HT-29 (cell line): ENCODE data around the gene CACNA1I. TPM values are rescaled to one million over a fixed set of nuclear protein-coding genes. Genes with fewer than 3 reads are reported as not detected.

Experiments used
- DNase-seq: peaks from one replicate; pipeline ENCODE4 v3.0.0-alpha.2; 2015; ENCODE audit warnings: low spot score
- total RNA-seq: library from RNA; depleted of rRNA; stranded (reverse); fragments of >200 nt; shearing (Covaris generic); gene quantifications from 2 replicates; pipeline ENCODE4 v1.2.3, GENCODE V29; 2014

Gene CACNA1I
- total RNA-seq, 1 experiment from 2014 or later, result 0.03 TPM

- DNase-seq, result no peak
Measured at GRCh38 chr22:39535357-39535725, 35.2 kb upstream of the CACNA1I start.

DNA sequence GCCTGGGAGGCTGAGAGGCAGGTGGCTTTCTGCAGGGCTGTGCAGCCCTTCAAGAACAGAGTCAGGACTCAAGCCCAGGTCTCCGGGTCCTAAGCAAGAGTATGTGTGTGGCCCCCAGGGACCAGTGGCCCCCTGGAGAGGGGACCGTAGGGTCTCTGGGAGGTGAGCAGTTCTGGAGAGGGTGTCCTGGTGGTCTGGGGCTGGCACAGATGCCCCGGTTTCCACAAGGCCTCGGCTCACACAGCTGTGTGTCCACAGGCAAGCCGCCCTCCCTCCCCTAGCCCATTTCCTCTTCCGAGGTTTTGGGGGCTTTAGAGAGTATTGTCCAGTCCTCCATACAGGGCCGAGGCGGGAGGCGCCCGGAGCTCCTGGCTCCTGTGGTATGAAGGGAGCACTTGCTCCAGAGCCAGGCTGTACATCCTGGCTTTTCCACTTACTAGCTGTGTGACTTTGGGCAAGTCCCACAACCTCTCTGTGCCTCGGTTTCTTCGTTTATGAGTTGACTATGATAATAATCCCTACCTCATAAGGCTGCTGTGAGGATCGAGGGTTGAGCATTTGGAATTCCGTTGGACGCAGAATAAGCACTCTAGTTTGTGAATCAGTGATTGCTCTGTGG is 34.6 kb upstream of the CACNA1I start:
- DNase-seq, result no peak

GRCh38 chr22:39536711-39537110 is 33.8 kb upstream of the CACNA1I start:
- DNase-seq, result no peak

GRCh38 chr22:39537975-39538374 is 32.6 kb upstream of the CACNA1I start:
- no peak for DNase-seq

DNA sequence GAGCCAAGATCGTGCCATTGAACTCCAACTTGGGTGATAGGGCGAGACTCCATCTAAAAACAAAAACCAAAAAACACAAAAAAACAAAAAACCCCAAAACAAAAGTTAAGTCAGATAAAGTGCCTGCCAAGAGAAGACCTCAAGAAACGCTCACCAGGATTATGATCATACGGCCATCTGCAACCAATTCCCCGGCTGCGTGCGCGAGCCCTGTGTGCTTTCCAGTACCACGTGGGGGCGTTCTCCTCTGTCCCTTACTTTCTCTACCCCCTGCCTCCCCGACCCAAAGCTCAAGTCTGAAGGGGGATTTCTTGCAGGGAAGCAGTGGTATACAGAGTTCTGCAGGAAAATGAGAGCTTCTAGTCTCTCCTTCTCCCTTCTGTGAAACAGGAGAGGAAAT is 27.5 kb upstream of the CACNA1I start:
- no peak for DNase-seq

DNA sequence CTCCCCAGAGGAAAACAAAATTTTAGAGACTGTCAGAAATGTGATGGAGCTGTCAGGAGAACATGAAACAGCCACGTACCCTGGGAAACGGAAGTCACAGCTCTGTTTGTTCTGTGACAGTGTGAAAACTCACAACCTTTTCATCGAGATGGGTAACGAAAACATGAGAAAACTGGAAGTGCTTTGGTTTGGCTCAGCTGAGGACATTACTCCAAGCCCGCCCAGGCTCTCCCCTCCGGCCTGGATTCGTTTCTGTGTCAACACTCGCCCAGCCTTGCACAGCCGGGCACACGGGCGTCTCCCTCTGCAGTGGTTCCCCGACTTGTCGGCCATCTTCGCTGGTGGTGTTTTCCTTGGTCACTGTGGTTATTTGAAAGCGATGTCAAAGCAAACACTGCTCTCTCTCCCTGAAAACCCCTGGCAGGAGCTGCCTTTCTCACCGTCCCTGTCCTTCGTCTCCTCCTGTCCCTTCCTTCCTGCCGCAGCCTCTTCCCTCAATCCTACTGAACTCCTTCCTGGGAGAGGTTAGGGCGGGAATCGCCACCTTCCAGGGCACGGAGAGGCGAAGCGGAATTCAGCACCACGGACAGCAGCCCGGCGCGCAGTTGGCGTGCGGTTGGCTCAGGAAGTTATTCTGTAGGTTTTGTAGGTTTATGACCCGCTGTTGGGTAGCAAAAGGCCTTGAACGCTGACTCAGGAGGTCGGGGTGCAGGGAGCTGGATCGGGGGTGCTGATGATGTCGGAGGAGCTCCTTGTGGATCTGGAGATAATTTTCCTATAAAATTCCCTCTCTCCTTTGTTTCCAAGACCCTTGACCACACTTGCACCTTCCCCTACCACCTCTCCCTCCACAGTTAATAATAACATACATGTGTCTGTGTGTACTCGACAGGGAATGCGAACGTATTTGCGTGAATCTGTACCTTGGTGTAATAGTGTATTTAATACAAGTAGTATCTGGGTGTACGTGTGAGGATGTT is 24.9 kb upstream of the CACNA1I start:
- peak; percentile 57 for DNase-seq

GRCh38 chr22:39546889-39547586 is 23.5 kb upstream of the CACNA1I start:
- no peak for DNase-seq

- DNase-seq, result no peak
Measured at GRCh38 chr22:39547587-39547947, 23.0 kb upstream of the CACNA1I start.

DNA sequence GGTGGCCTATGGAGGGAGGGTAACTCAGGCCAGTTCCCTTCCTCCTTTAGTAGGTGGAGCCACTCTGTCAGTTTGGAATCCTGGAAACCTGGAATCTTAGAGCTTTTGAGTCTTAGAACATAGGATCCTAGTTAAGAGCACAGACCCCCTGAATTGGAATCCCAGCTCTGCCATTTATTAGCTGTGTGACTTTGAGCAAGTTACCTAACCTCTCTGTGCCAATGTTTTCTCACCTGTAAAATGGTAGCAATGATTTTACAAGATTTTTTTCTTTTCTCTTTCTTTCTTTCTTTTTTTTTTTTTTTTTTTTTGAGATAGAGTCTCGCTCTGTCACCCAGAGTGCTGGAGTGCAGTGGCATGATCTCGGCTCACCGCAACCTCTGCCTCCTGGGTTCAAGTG is 17.1 kb upstream of the CACNA1I start:
- DNase-seq, result no peak

GRCh38 chr22:39554151-39554550 is 16.4 kb upstream of the CACNA1I start:
- no peak for DNase-seq

- DNase-seq, result no peak
Measured at GRCh38 chr22:39556970-39557841, 13.3 kb upstream of the CACNA1I start.

GRCh38 chr22:39558254-39558727 is 12.3 kb upstream of the CACNA1I start:
- no peak for DNase-seq

DNA sequence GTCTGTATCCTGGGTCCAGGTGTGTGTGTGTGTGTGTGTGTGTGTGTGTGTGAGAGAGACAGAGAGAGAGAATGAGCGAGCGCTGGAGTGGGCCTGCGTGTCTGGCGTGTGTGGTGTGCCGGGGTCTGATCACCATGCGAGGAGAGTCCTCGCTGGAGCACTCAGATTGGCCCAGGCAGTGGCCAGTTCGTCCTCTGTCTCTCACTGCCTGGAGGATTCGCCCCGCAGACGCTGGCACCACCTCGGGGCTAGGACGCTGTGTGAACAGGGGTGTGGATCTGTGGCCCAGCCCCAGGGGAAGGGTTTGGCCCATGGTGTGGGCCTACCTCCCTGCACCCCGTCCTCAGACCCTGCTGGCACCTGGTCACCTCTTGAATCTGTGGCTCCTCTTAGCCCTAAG is 11.6 kb upstream of the CACNA1I start:
- DNase-seq, result no peak

GRCh38 chr22:39559456-39560105 is 11.0 kb upstream of the CACNA1I start:
- DNase-seq, result no peak

GRCh38 chr22:39560127-39560526 is 10.4 kb upstream of the CACNA1I start:
- no peak for DNase-seq

- DNase-seq, result no peak
Measured at GRCh38 chr22:39562839-39563489, 7.6 kb upstream of the CACNA1I start.

DNA sequence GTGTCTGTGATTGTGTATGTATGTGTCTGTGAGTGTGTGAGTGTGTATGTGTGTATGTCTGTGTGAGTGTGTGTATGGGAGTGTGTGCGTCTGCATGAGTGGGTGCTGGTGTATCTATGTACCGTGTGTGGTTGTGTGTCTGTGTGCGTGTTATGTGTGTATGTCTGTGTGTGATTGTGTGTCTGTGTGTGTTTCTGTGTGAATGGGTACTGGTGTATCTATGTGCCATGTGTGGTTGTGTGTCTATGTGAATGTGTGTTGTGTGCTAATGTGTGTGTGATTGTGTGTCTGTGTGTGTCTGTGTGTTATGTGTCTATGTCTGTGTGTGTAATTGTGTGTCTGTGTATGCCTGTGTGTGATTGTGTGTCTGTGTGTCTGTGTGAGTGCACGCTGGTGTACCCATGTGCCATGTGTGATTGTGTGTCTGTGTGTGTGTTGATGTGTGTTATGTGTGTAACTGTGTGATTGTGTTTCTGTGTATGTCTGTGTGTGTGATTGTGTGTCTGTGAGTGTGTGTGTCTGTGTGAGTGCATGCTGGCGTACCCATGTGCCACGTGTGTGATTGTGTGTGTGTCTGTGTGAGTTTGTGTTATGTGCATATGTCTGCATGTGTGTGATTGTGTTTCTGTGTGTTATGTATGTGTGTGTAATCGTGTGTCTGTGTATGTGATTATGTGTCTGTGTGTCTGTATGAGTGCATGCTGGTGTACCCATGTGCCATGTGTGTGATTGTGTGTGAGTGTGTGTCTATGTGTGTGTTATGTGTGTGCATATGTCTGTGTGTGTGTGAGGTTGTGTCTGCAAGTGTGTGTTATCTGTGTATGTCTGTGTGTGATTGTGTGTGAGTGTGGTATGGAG is 6.8 kb upstream of the CACNA1I start:
- no peak for DNase-seq

GRCh38 chr22:39565414-39565944 is 5.1 kb upstream of the CACNA1I start:
- DNase-seq, result no peak
